Mesodermal cell (in vitro differentiated cells): ENCODE measurements around the gene FBLN7.

Source experiments
- H3K27ac ChIP-seq: 2 replicates; pipeline ENCODE4 v1.7.0; 2013; ENCODE audit warnings: mild to moderate bottlenecking, low read depth, low read length, moderate library complexity; ENCODE audit not compliant: severe bottlenecking
- H3K36me3 ChIP-seq: 2 replicates; pipeline ENCODE4 v1.7.1; 2013; ENCODE audit warnings: mild to moderate bottlenecking, low read length, moderate library complexity; ENCODE audit not compliant: control insufficient read depth, insufficient read depth
- H3K4me1 ChIP-seq: one replicate; pipeline ENCODE4 v1.7.1; 2013; ENCODE audit warnings: mild to moderate bottlenecking, low read length; ENCODE audit not compliant: insufficient read depth, control insufficient read depth, poor library complexity, severe bottlenecking
- H3K4me3 ChIP-seq: 2 replicates; pipeline ENCODE4 v1.7.0; 2013; ENCODE audit warnings: low read length, control low read depth, mild to moderate bottlenecking; ENCODE audit not compliant: insufficient read depth, poor library complexity, severe bottlenecking; ENCODE audit errors: extremely low read depth
- H3K9me3 ChIP-seq: 2 replicates; pipeline ENCODE4 v1.7.1; 2013; ENCODE audit warnings: mild to moderate bottlenecking, low read length, moderate library complexity; ENCODE audit not compliant: control insufficient read depth
- WGBS, 2 experiments: methylation state at CpG; one replicate each; pipeline ENCODE4 v1.1.5; 2013; ENCODE audit warnings: missing lambda C conversion rate in 2 of 2; ENCODE audit not compliant: insufficient coverage in 2 of 2; 5-methylcytosine and 5-hydroxymethylcytosine counted together

FBLN7 gene

GRCh38 chr2:112185131-112185530 is 46.9 kb downstream of the FBLN7 start:
- Histone ChIP-seq H3K9me3 (no peaks in the 10 kb centered on the region), H3K4me3 (no peak overlapping the region), H3K36me3 (no peaks in the 10 kb centered on the region), H3K4me1 (peaks cover 4% of the 10 kb centered on the region), H3K27ac (no peak overlapping the region)
- 85 to 90% methylated on average over 6 to 7 of the region's 9 CpGs for WGBS, 2 experiments

GRCh38 chr2:112187046-112187715 is 49.0 kb downstream of the FBLN7 start:
- WGBS, 2 experiments: 93 to 95% methylated on average over 29 to 31 of the region's 31 CpGs
- Histone ChIP-seq H3K9me3 (no peaks in the 10 kb centered on the region), H3K36me3 (no peaks in the 10 kb centered on the region), H3K27ac (no peak overlapping the region), H3K4me1 (peaks cover 4% of the 10 kb centered on the region), H3K4me3 (no peak overlapping the region)

GRCh38 chr2:112187805-112188596 is 49.8 kb downstream of the FBLN7 start:
- Histone ChIP-seq H3K9me3 (no peaks in the 10 kb centered on the region), H3K36me3 (no peaks in the 10 kb centered on the region), H3K4me3 (no peak overlapping the region), H3K4me1 (peaks cover 4% of the 10 kb centered on the region), H3K27ac (no peak overlapping the region)
- WGBS, 2 experiments: 90 to 93% methylated on average over 7 to 9 of the region's 9 CpGs

DNA sequence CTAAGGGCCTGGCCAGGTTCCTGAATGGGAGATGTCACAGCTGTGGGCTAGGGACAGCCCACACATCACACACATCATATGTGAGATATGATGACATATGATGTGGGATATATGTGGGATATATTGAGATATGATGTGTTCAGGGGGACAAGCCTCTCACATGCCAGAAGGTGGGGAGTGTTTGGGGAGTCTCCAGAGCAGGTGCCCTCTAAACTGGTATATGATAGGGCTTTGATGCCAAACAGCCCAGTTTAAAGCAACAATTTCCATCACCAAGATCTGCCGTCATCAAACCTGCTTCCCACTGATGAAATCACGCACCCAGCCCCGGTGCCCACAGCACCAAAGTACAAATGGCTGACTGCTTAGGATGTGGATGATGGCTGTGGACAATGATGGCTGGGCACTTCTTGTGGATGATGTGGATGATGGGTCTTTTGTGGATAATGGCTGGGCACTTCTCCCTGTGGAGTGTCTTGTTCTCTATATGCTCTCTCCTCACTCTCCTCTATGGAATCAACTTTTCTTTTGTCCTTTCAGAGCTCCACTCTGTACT is 50.9 kb downstream of the FBLN7 start:
- Histone ChIP-seq H3K27ac (no peak overlapping the region), H3K4me3 (no peak overlapping the region), H3K4me1 (peaks cover 4% of the 10 kb centered on the region), H3K9me3 (no peaks in the 10 kb centered on the region), H3K36me3 (no peaks in the 10 kb centered on the region)
- WGBS, 2 experiments: 90 to 100% methylated on average over 1 to 2 of the region's 3 CpGs

DNA sequence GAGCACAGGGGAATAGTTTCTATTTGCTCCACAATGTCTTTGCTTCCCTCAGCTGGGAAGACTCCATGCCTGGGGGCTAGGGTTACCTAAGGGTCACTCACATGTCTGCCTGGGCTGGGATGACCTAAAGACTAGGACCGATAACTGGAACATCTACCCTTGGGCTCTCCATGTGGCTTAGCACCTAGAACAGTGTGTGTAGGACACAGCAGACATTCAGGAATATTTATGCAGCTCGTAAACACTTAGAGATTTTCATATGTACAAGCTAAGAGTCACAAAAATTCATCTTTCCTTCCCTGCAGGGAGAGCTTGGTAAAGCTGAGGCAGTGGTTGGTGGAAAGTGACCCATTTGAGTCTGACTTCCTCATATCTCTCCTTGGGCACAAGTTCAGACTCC is 55.8 kb downstream of the FBLN7 start:
- Histone ChIP-seq H3K4me1 (no peaks in the 10 kb centered on the region), H3K9me3 (no peaks in the 10 kb centered on the region), H3K4me3 (no peak overlapping the region), H3K36me3 (no peaks in the 10 kb centered on the region), H3K27ac (no peak overlapping the region)
- 100% methylated on average over 1 to 2 of the region's 2 CpGs for WGBS, 2 experiments

DNA sequence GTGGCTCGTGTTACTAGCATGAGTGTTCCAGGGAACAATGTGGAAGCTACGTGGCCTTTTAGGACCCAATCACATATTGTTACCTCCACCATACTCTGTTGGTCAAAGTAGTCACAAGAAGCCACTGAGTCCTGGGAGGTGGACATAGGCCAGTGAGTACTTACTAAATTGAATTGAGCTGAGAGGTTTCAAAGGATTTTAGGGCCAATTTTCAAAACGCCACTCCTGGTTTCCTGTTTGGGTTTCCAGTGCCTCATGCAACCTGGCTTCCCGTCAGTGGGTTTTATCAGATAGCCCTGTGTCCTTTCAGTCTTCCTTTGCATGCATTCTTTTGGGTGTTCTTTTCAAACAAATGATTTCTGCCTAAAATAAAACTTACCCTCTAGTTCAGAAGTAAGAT is 56.3 kb downstream of the FBLN7 start:
- 91 to 93% methylated on average over 3 to 4 of the region's 4 CpGs for WGBS, 2 experiments
- Histone ChIP-seq H3K9me3 (no peaks in the 10 kb centered on the region), H3K36me3 (no peaks in the 10 kb centered on the region), H3K27ac (no peak overlapping the region), H3K4me1 (no peaks in the 10 kb centered on the region), H3K4me3 (no peak overlapping the region)

DNA sequence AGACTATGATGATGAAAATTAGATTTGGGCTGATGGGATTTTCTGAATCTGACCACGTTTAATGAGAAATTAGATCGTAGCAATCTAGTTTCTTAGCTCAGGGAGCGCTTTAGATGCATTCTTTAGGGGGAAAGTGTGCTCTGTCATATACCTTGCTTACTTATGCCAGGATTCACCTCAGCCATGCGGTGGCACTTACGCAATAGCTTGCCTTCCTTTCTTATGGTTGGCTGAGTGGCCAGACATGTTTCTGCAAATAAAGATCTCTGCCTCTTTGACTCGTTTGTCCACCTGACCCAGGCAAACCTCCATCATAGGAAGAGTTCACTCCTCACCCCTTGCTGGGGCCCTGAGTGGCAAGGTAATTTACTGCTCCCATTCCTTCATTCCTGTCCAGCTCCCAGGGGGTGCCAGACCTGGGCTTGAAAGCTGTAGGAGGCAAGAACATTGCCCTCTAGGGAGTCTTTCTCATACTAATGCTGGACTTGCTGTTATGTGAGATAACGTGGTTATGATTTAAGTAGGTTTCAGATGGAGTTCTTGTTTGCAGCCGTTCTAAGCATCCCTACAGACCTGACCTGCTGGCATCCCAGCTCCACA is 57.1 kb downstream of the FBLN7 start:
- Histone ChIP-seq H3K36me3 (no peaks in the 10 kb centered on the region), H3K4me3 (no peak overlapping the region), H3K9me3 (no peaks in the 10 kb centered on the region), H3K27ac (no peak overlapping the region), H3K4me1 (no peaks in the 10 kb centered on the region)
- 73 to 85% methylated on average over 6 to 8 of the region's 8 CpGs for WGBS, 2 experiments

GRCh38 chr2:112195950-112196349 is 57.8 kb downstream of the FBLN7 start:
- H3K36me3 ChIP-seq: no peaks in the 10 kb centered on the region
- no peaks in the 10 kb centered on the region for H3K9me3 ChIP-seq
- H3K27ac ChIP-seq: no peak overlapping the region
- no peak overlapping the region for H3K4me3 ChIP-seq
- no peaks in the 10 kb centered on the region for H3K4me1 ChIP-seq

DNA sequence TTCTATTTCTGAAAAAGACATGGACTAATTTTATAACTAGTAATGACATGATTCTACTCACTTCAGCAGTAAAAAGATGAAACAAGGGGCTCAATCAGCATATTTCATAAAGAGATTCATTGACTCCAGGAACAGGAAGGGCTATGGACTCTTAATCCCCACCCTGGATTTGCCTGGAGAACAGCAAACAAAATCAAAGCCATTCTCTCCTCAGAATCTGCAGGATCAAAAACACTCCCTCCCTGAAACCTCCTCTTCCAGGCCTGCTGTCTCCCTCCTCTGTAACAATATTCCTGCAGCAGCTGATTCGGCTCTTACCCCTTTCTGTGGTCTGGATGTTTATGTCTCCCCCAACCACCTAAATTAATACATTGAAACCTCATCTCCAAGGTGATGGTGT is 59.7 kb downstream of the FBLN7 start:
- Histone ChIP-seq H3K4me3 (no peak overlapping the region), H3K27ac (no peak overlapping the region), H3K4me1 (no peaks in the 10 kb centered on the region), H3K36me3 (no peaks in the 10 kb centered on the region), H3K9me3 (peaks cover under 1% of the 10 kb centered on the region)
- WGBS, 2 experiments: no CpG with 5 or more reads among the region's 1 CpG

- Histone ChIP-seq H3K27ac (no peak overlapping the region), H3K9me3 (peaks cover 4% of the 10 kb centered on the region), H3K36me3 (no peaks in the 10 kb centered on the region), H3K4me3 (no peak overlapping the region), H3K4me1 (no peaks in the 10 kb centered on the region)
These were observed 60.6 kb downstream of the FBLN7 start for GRCh38 chr2:112198780-112199179.

- no peaks in the 10 kb centered on the region for H3K4me1 ChIP-seq
- 93 to 100% methylated on average over 3 of the region's 3 CpGs for WGBS, 2 experiments
- peaks cover 7% of the 10 kb centered on the region for H3K9me3 ChIP-seq
- H3K36me3 ChIP-seq: no peaks in the 10 kb centered on the region
- no peak overlapping the region for H3K27ac ChIP-seq
- no peak overlapping the region for H3K4me3 ChIP-seq
These were observed 61.0 kb downstream of the FBLN7 start for GRCh38 chr2:112199188-112199587.
